Mammary epithelial cell (primary cell): ENCODE data around the gene ACSM4.

Experiments
- CTCF ChIP-seq, 2 donors: IDR thresholded peaks in 1 of 2; conservative IDR thresholded peaks in 1 of 2; 2 replicates each; pipeline ENCODE4 v1.5.1; 2011 to 2012; ENCODE audit warnings: inconsistent platforms in 2 of 2, low read length in 2 of 2, mild to moderate bottlenecking in 2 of 2, control low read depth in 1 of 2, low read depth in 1 of 2; ENCODE audit not compliant: insufficient read depth in 1 of 2; ENCODE audit errors: extremely low read depth in 1 of 2
- EZH2 ChIP-seq: IDR thresholded peaks from 2 replicates; pipeline ENCODE4 v1.6.1; 2012; ENCODE audit warnings: low read length, inconsistent platforms, borderline replicate concordance

DNA sequence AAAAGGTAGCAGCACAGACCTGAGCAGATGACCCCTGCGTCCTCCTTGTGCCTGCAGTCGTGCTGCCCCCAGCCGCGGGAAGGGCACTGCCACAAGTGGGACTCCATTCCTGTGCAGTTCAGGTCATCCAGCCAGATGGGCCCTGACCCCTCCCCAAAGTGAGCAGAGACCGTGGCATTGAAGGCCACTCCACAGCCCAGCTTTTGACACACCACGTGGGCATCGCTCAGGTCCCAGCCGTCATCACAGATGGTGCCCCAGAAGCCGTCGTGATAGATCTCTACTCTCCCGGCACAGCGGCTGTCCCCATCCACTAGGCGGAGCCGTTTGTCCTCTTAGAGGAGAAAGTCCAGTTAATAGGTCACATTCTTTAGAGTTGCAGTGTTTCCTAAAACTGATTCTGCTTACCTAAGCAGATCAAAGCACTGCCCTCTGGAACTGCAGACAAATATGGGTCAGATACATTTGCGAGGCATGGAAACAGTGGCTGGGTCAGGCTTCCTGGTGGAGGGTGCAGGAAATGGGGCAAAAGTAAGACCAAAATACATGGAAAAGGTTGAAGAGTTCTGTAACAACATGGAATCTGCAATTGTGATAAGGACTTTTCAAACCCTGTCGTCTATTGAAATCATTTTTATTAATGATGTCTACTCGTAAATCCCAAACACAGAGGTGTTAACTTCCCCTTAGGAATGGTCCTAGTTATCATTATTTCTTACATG, 70.7 kb downstream of the ACSM4 start:
- TF ChIP-seq CTCF (conservative IDR thresholded peaks at IDR 0.05 in 1 of 2, IDR thresholded peaks at IDR 0.05 in 1 of 2; ENCODE audit: extremely low read depth in 1 of 2, insufficient read depth in 1 of 2, low read depth in 1 of 2, low read length in 2 of 2), result peak; percentile 28 to 34
- TF ChIP-seq EZH2, result no peak
